Type B pancreatic cell (in vitro differentiated cells): ENCODE results near the gene EXO5. TPM values are rescaled to one million over a fixed set of nuclear protein-coding genes. Genes with fewer than 3 reads are reported as not detected.
A peak's percentile ranks its signal among the peaks of the same experiment; 100 is the strongest.
"Not testable (repeated sequence)": the region's sequence is repeated elsewhere in the genome, so short reads cannot be mapped to it uniquely, and the experiment has no call there.

Experiments
- DNase-seq: peaks from one replicate; pipeline ENCODE4 v3.0.0; 2021; ENCODE audit warnings: mixed read lengths; ENCODE audit not compliant: unreplicated experiment; ENCODE audit errors: extremely low spot score
- H3K27ac Mint-ChIP-seq: 2 replicates; pipeline ENCODE4 v1.8.0; 2021; ENCODE audit warnings: mild to moderate bottlenecking, mixed read lengths
- H3K27me3 Mint-ChIP-seq: 2 replicates; pipeline ENCODE4 v1.8.0; 2021; ENCODE audit warnings: mixed read lengths
- H3K36me3 Mint-ChIP-seq: 2 replicates; pipeline ENCODE4 v1.8.0; 2021; ENCODE audit warnings: mixed read lengths
- H3K4me1 Mint-ChIP-seq: one replicate; pipeline ENCODE4 v1.8.0; 2021; ENCODE audit warnings: mixed read lengths; ENCODE audit not compliant: unreplicated experiment
- H3K4me3 Mint-ChIP-seq: 2 replicates; pipeline ENCODE4 v1.8.0; 2021; ENCODE audit warnings: mild to moderate bottlenecking, mixed read lengths
- H3K9me3 Mint-ChIP-seq: 2 replicates; pipeline ENCODE4 v1.8.0; 2021; ENCODE audit warnings: mixed read lengths
- CTCF ChIP-seq: fragments of 200-600 bp; sonication (generic); conservative IDR thresholded peaks from 2 replicates; pipeline ENCODE4 v1.5.0; 2021; ENCODE audit warnings: antibody characterized with exemption, mild to moderate bottlenecking
- total RNA-seq: library from RNA; stranded (reverse); gene quantifications from 2 replicates; pipeline ENCODE4 v1.2.1, GENCODE V29; 2021; ENCODE audit warnings: low replicate concordance

EXO5 gene
- total RNA-seq, 1 donor from 2014 or later, result 14.3 TPM

- H3K9me3 Mint-ChIP-seq, result peaks cover 13% of the 10 kb centered on the region
- no peak for TF ChIP-seq CTCF
- H3K36me3 Mint-ChIP-seq, result peaks cover 19% of the 10 kb centered on the region
- peak within 1 kb of the TSS; percentile 76 for H3K27ac Mint-ChIP-seq
- peak; percentile 85 for DNase-seq
- H3K4me1 Mint-ChIP-seq, result peaks cover 11% of the 10 kb centered on the region
- H3K27me3 Mint-ChIP-seq, result no peaks in the 10 kb centered on the region
- H3K4me3 Mint-ChIP-seq, result peak within 1 kb of the TSS; percentile 92
These were observed 31.5 kb upstream of the EXO5 start, which contains the start of gene ZFP69 for GRCh38 chr1:40476924-40477677. ZFP69 (plus strand) TSS chr1:40477290; CDS start chr1:40479362, 2,072 bp downstream.

- peaks cover 12% of the 10 kb centered on the region for H3K9me3 Mint-ChIP-seq
- H3K27ac Mint-ChIP-seq, result peak overlapping the region; percentile 76
- no peaks in the 10 kb centered on the region for H3K27me3 Mint-ChIP-seq
- H3K4me1 Mint-ChIP-seq, result peaks cover 11% of the 10 kb centered on the region
- no peak for TF ChIP-seq CTCF
- peak overlapping the region; percentile 92 for H3K4me3 Mint-ChIP-seq
- no peak for DNase-seq
- H3K36me3 Mint-ChIP-seq, result peaks cover 25% of the 10 kb centered on the region
These were observed 30.9 kb upstream of the EXO5 start for GRCh38 chr1:40477678-40478053.

GRCh38 chr1:40478276-40478675 is 30.3 kb upstream of the EXO5 start:
- Mint-ChIP-seq H3K4me1 (peaks cover 11% of the 10 kb centered on the region), H3K36me3 (peaks cover 28% of the 10 kb centered on the region), H3K4me3 (peak overlapping the region; percentile 92), H3K27me3 (no peaks in the 10 kb centered on the region), H3K27ac (no peak overlapping the region), H3K9me3 (peaks cover 6% of the 10 kb centered on the region)
- no peak for DNase-seq
- no peak for TF ChIP-seq CTCF

- no peaks in the 10 kb centered on the region for H3K27me3 Mint-ChIP-seq
- H3K9me3 Mint-ChIP-seq, result peaks cover 6% of the 10 kb centered on the region
- DNase-seq, result no peak
These were observed 29.4 kb upstream of the EXO5 start for GRCh38 chr1:40479156-40479555.

GRCh38 chr1:40495315-40495903 is 13.2 kb upstream of the EXO5 start:
- Mint-ChIP-seq H3K27me3 (no peaks in the 10 kb centered on the region), H3K4me3 (no peak overlapping the region), H3K27ac (no peak overlapping the region), H3K4me1 (no peaks in the 10 kb centered on the region), H3K9me3 (peaks cover 38% of the 10 kb centered on the region), H3K36me3 (peaks cover 67% of the 10 kb centered on the region)
- no peak for DNase-seq
- TF ChIP-seq CTCF, result no peak

More at GRCh38 chr1:40479156-40479555, 29.4 kb upstream of the EXO5 start:
- peak overlapping the region; percentile 48 for H3K4me3 Mint-ChIP-seq
- H3K36me3 Mint-ChIP-seq, result peaks cover 31% of the 10 kb centered on the region
- no peak for TF ChIP-seq CTCF
- no peak overlapping the region for H3K27ac Mint-ChIP-seq
- H3K4me1 Mint-ChIP-seq, result peaks cover 11% of the 10 kb centered on the region

- Mint-ChIP-seq H3K36me3 (peaks cover 52% of the 10 kb centered on the region), H3K9me3 (peaks cover 33% of the 10 kb centered on the region)
- not testable (repeated sequence) for H3K4me1 Mint-ChIP-seq, H3K4me3 Mint-ChIP-seq, H3K27me3 Mint-ChIP-seq, DNase-seq, H3K27ac Mint-ChIP-seq
These were observed 5.9 kb upstream of the EXO5 start for GRCh38 chr1:40502651-40503050.
